Fibroblast of peridontal ligament (primary cell): ENCODE data around the gene CASKIN2.

ENCODE experiments used
- DNase-seq: peaks from one replicate; pipeline ENCODE4 v3.0.0-alpha.2; 2010; ENCODE audit errors: extremely low read depth

Gene CASKIN2

GRCh38 chr17:75503976-75504346, 11.4 kb downstream of the CASKIN2 start:
- no peak for DNase-seq

- DNase-seq, result no peak
These were observed 11.9 kb downstream of the CASKIN2 start for GRCh38 chr17:75503337-75503950.

GRCh38 chr17:75502721-75503329, 12.5 kb downstream of the CASKIN2 start:
- no peak for DNase-seq

- no peak for DNase-seq
These were observed 13.1 kb downstream of the CASKIN2 start for GRCh38 chr17:75502072-75502720.

GRCh38 chr17:75501378-75502071, 13.8 kb downstream of the CASKIN2 start:
- no peak for DNase-seq

GRCh38 chr17:75500419-75501216, 14.7 kb downstream of the CASKIN2 start:
- no peak for DNase-seq

- no peak for DNase-seq
These were observed 15.9 kb downstream of the CASKIN2 start for GRCh38 chr17:75499313-75500022.

GRCh38 chr17:75498726-75499213, 16.6 kb downstream of the CASKIN2 start:
- DNase-seq, result no peak

- no peak for DNase-seq
These were observed 17.2 kb downstream of the CASKIN2 start for GRCh38 chr17:75498039-75498725.

GRCh38 chr17:75496005-75496404, 19.3 kb downstream of the CASKIN2 start:
- no peak for DNase-seq

- DNase-seq, result no peak
These were observed 20.9 kb downstream of the CASKIN2 start for GRCh38 chr17:75494326-75494877.

- DNase-seq, result no peak
These were observed 21.7 kb downstream of the CASKIN2 start for GRCh38 chr17:75493476-75494129.

- no peak for DNase-seq
These were observed 22.7 kb downstream of the CASKIN2 start for GRCh38 chr17:75492555-75493168.

- DNase-seq, result no peak
These were observed 23.7 kb downstream of the CASKIN2 start for GRCh38 chr17:75491680-75492079.

- no peak for DNase-seq
These were observed 24.2 kb downstream of the CASKIN2 start for GRCh38 chr17:75490953-75491649.

GRCh38 chr17:75490173-75490743, 25.1 kb downstream of the CASKIN2 start:
- no peak for DNase-seq

- DNase-seq, result no peak
These were observed 25.8 kb downstream of the CASKIN2 start for GRCh38 chr17:75489511-75489955.
